ENCODE measurements around the gene MACROD2. TPM values are rescaled to one million over a fixed set of nuclear protein-coding genes. Genes with fewer than 3 reads are reported as not detected.

Gene MACROD2
- total RNA-seq, 4 donors from 2014 or later = 8.7 to 17.8 (median 10.8) TPM

DNA sequence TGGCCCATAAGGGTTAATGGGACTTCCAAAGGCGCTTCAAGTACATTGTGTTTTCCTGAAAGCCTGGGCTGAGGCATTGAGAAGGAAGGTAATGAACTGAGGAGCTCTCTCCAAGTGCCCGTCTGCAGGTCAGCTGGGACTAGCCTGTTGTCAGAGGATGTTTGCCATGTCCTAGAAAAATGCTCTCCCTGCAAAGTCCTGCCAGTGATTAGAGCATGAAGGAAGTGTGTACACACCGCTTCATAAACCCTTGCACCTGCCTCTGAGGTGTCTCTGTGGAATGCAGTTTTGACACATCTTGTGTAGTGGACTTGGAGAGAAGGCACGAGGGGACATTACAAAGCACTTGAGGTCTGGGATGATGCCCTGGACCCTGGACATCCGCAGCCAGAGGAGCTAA is 2071.3 kb downstream of the MACROD2 start:
- 86 to 90% methylated on average over 4 to 5 of the region's 5 CpGs for WGBS, 2 donors
- Histone ChIP-seq H3K4me3 (replicated peaks in 1 of 3) (no peak overlapping the region), H3K27ac (no peak overlapping the region), H3K9me3 (no peaks in the 10 kb centered on the region), H3K27me3 (no peaks in the 10 kb centered on the region), H3K36me3 (no peaks in the 10 kb centered on the region), H3K4me1 (no peaks in the 10 kb centered on the region)
- intact Hi-C loops (cut with DNase I) = no loop called here
- no peak for TF ChIP-seq POLR2A (IDR thresholded peaks at IDR 0.05)
- TF ChIP-seq, protein P1, sequence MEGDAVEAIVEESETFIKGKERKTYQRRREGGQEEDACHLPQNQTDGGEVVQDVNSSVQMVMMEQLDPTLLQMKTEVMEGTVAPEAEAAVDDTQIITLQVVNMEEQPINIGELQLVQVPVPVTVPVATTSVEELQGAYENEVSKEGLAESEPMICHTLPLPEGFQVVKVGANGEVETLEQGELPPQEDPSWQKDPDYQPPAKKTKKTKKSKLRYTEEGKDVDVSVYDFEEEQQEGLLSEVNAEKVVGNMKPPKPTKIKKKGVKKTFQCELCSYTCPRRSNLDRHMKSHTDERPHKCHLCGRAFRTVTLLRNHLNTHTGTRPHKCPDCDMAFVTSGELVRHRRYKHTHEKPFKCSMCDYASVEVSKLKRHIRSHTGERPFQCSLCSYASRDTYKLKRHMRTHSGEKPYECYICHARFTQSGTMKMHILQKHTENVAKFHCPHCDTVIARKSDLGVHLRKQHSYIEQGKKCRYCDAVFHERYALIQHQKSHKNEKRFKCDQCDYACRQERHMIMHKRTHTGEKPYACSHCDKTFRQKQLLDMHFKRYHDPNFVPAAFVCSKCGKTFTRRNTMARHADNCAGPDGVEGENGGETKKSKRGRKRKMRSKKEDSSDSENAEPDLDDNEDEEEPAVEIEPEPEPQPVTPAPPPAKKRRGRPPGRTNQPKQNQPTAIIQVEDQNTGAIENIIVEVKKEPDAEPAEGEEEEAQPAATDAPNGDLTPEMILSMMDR (IDR thresholded peaks at IDR 0.05) = no peak
- DNase-seq = no peak

DNA sequence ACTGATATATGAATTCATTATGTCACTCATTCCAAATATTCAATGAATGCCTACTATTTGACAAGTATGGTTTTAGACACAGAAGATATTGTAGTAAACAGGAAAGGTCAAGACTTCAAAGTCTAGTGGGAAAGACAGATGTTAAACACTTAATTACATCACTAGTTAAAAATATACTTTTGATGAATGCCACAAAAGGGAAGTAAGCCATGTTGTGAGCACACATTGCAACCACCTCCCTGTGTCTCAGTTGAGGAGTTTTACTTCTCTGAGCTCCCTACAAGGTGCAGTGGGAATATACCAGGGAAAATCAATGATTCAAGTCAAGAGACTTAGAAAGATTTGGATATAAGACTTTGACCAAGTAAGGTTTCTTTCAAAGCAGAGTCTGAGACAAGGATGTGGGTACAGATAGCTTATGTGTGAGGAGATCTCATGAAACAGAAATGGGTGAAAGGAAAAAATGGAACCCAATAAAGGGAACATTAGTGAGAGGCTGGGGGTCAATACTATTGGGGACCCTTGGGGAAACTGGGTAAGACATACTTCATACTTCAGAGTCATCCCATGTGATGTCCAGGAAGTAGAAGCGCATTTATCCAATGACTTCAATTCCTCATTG is 2074.2 kb downstream of the MACROD2 start:
- Histone ChIP-seq H3K4me3 (replicated peaks in 1 of 3) (no peak overlapping the region), H3K27ac (no peak overlapping the region), H3K4me1 (no peaks in the 10 kb centered on the region), H3K36me3 (no peaks in the 10 kb centered on the region), H3K9me3 (no peaks in the 10 kb centered on the region), H3K27me3 (no peaks in the 10 kb centered on the region)
- no peak for DNase-seq
- no peak for TF ChIP-seq POLR2A (IDR thresholded peaks at IDR 0.05)
- TF ChIP-seq, protein P1 (IDR thresholded peaks at IDR 0.05) = no peak
- intact Hi-C loops (cut with DNase I) = no loop called here
- WGBS, 2 donors = 86 to 91% methylated on average over 1 of the region's 1 CpG

DNA sequence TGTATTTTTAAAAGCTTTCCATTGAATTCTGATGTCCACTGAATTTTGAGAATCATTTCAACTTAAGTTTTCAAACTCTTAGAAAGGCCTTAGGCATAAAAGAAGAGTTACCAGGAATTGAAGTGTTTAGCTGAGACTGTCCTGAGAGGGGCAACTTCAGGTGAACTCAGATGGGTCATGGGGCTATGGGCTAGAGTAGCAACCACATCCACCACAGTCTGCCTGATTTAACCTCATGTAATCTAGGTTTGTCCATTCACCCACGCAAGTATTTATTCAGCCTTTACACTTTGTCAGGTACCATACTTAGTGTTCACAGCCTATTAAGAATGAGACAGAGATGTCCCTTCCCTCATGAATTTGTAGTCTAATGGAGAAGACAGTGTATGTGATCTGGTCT is 2076.9 kb downstream of the MACROD2 start:
- TF ChIP-seq, protein P1 (IDR thresholded peaks at IDR 0.05) = no peak
- no peak for TF ChIP-seq POLR2A (IDR thresholded peaks at IDR 0.05)
- 87 to 88% methylated on average over 1 of the region's 1 CpG for WGBS, 2 donors
- DNase-seq = no peak

DNA sequence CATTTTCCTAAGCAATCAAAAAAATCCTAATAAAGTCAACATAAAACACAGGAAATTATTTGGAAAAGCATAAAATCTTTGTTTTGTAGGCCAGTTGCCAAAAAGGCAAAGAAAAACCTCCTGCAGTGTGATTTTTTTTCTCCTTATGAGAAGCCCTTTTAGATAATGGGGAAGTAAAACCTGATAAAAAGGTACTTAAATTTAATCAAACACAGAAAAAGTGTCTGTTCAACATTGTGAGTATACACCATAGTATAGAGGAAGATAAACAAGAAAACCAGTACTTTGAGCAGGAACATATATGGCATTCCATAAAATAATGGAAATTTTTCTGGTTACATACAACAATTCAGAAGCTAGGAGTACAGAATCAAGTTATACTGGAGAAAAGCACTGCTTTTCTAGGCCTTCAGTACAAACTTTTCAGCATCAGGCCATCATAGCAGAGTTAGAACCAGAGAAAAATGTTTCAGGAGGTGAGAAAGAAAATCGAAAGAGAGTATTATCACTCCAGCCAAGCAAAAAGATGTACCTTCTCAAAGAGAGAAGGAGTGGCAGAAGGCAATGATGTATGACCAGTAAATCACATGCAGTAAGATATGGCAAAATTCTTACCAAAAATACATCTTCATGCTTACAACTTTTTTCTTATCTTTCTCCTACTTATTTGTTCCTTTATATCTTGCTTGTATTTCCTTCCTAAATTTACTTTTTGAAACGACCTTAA is 2083.0 kb downstream of the MACROD2 start:
- no peak for TF ChIP-seq POLR2A (IDR thresholded peaks at IDR 0.05)
- TF ChIP-seq, protein P1 (IDR thresholded peaks at IDR 0.05) = no peak
- no peaks in the 10 kb centered on the region for H3K27me3 ChIP-seq
- no peaks in the 10 kb centered on the region for H3K36me3 ChIP-seq
- WGBS, 2 donors = 69 to 70% methylated on average over 2 of the region's 2 CpGs
- peaks cover 0 to 12% of the 10 kb centered on the region in 2 donors for H3K4me1 ChIP-seq
- intact Hi-C loops (cut with DNase I) = no loop called here
- H3K4me3 ChIP-seq (replicated peaks in 1 of 3) = no peak overlapping the region
- H3K9me3 ChIP-seq = no peaks in the 10 kb centered on the region
- no peak for DNase-seq
- no peak overlapping the region for H3K27ac ChIP-seq

More for the DNA sequence above, 2076.9 kb downstream of the MACROD2 start:
- Histone ChIP-seq H3K36me3 (no peaks in the 10 kb centered on the region), H3K27ac (no peak overlapping the region), H3K9me3 (no peaks in the 10 kb centered on the region), H3K27me3 (no peaks in the 10 kb centered on the region), H3K4me3 (replicated peaks in 1 of 3) (no peak overlapping the region), H3K4me1 (no peaks in the 10 kb centered on the region)
- intact Hi-C loops (cut with DNase I) = no loop called here

DNA sequence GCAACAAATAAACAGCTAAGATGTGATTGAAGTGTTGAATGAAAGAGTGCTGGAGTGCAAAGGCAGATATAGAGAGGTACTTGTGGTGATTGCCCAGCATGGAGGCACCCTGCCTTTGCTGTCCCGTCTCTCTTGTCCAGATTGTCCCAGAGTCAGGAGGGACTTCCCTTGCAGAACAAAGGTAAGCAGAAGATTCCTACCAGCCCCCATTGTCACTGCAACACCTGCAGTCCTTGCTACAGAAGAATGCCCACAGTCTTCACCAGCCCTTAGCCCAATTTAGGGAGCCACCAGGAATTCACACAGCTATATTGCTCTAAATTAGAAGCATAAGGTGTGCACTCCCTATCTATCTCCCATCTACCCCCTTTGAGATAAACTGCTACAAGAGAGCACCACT is 2086.1 kb downstream of the MACROD2 start:
- no peak for DNase-seq
- H3K36me3 ChIP-seq = no peaks in the 10 kb centered on the region
- peaks cover 0 to 12% of the 10 kb centered on the region in 2 donors for H3K4me1 ChIP-seq
- intact Hi-C loops (cut with DNase I) = no loop called here
- H3K27me3 ChIP-seq = no peaks in the 10 kb centered on the region
- TF ChIP-seq, protein P1 (IDR thresholded peaks at IDR 0.05) = no peak
- no peak for TF ChIP-seq POLR2A (IDR thresholded peaks at IDR 0.05)
- WGBS, 2 donors = 75 to 77% methylated on average over 1 of the region's 1 CpG
- H3K27ac ChIP-seq = no peak overlapping the region
- H3K9me3 ChIP-seq = no peaks in the 10 kb centered on the region
- H3K4me3 ChIP-seq (replicated peaks in 1 of 3) = no peak overlapping the region
